Thyroid gland (tissue), 4 donors: ENCODE data around the gene SLC15A1. TPM values are rescaled to one million over a fixed set of nuclear protein-coding genes. Genes with fewer than 3 reads are reported as not detected.
"Not testable (repeated sequence)": the region's sequence is repeated elsewhere in the genome, so short reads cannot be mapped to it uniquely, and the experiment has no call there.

Experiments
- DNase-seq, 2 donors: peaks; one replicate each; pipeline ENCODE4 v3.0.0-alpha.2; 2019
- H3K27ac ChIP-seq, 3 donors: fragments of 200-600 bp; sonication (generic); 1 replicate in 2 of 3; 2 replicates in 1 of 3; pipeline ENCODE4 v1.5.1; 2016 to 2019; ENCODE audit warnings: mild to moderate bottlenecking in 1 of 3, moderate library complexity in 1 of 3
- H3K27me3 ChIP-seq: fragments of 200-600 bp; sonication (generic); one replicate; pipeline ENCODE4 v1.5.1; 2019
- H3K36me3 ChIP-seq, 2 donors: fragments of 200-600 bp; sonication (generic); one replicate each; pipeline ENCODE4 v1.5.1; 2016 to 2019
- H3K4me1 ChIP-seq, 2 donors: fragments of 200-600 bp; sonication (generic); one replicate each; pipeline ENCODE4 v1.5.1; 2017 to 2019
- H3K4me3 ChIP-seq, 3 donors: fragments of 200-600 bp; sonication (generic); replicated peaks in 1 of 3; 1 replicate in 2 of 3; 2 replicates in 1 of 3; pipeline ENCODE4 v1.5.1; 2016; ENCODE audit warnings: mild to moderate bottlenecking in 1 of 3
- H3K9me3 ChIP-seq: fragments of 200-600 bp; sonication (generic); one replicate; pipeline ENCODE4 v1.5.1; 2017
- POLR2A ChIP-seq, 2 donors: fragments of 450-650 bp; IDR thresholded peaks; one replicate each; pipeline ENCODE4 v1.6.1; 2017; ENCODE audit warnings: antibody characterized with exemption in 2 of 2, mild to moderate bottlenecking in 2 of 2, moderate library complexity in 1 of 2
- WGBS, 2 donors: methylation state at CpG; one replicate each; pipeline ENCODE4 v1.1.5; 2017; 5-methylcytosine and 5-hydroxymethylcytosine counted together
- intact Hi-C: fragments of 100-400 bp; cut with DNase I; formaldehyde crosslinking; loops from one replicate; pipeline ENCODE4 v1.15.1; 2023
- total RNA-seq, 4 donors: library from RNA; depleted of rRNA; stranded (reverse); fragments of >200 nt; gene quantifications; one replicate each; pipeline ENCODE4 v1.2.3, GENCODE V29; 2016
- TF ChIP-seq, protein P1 (sequence below), 6 experiments: fragments of 200-600 bp in 3 of 6; fragments of 450-650 bp in 3 of 6; sonication (generic) in 3 of 6; IDR thresholded peaks; one replicate each; pipeline ENCODE4 v1.5.1; 2016 to 2019; ENCODE audit warnings: antibody characterized with exemption in 6 of 6, mild to moderate bottlenecking in 2 of 6, inconsistent platforms in 1 of 6, moderate library complexity in 1 of 6

SLC15A1 gene
- total RNA-seq, 4 donors from 2014 or later, result 0.33 TPM; not detected in 3

DNA sequence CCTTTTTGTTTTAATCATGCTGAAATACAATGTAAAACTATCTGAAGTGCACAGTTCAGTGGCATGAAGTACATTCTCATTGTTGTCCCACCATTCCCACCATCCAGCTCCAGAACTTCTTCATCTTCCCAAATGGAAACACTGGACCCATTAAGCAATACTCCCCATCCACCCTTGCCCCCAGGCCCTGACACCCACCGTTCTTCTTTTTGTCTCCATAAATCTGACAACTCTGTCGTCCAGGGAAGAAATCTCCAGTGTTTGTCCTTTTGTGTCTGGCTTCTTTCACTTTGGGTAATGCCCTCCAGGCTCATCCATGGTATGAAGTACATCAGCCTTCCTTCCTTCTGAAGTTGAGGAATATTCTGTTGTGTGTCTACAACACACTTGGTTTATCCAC, 2.6 kb upstream of the SLC15A1 start:
- no peaks in the 10 kb centered on the region for H3K36me3 ChIP-seq
- no peak overlapping the region for H3K4me3 ChIP-seq
- peaks cover 4 to 14% of the 10 kb centered on the region in 2 donors for H3K4me1 ChIP-seq
- intact Hi-C loops, result no loop called here
- no peaks in the 10 kb centered on the region for H3K27me3 ChIP-seq
- no peak overlapping the region for H3K27ac ChIP-seq
- no peak for DNase-seq
- TF ChIP-seq POLR2A (IDR thresholded peaks at IDR 0.05), result no peak
- TF ChIP-seq, protein P1, sequence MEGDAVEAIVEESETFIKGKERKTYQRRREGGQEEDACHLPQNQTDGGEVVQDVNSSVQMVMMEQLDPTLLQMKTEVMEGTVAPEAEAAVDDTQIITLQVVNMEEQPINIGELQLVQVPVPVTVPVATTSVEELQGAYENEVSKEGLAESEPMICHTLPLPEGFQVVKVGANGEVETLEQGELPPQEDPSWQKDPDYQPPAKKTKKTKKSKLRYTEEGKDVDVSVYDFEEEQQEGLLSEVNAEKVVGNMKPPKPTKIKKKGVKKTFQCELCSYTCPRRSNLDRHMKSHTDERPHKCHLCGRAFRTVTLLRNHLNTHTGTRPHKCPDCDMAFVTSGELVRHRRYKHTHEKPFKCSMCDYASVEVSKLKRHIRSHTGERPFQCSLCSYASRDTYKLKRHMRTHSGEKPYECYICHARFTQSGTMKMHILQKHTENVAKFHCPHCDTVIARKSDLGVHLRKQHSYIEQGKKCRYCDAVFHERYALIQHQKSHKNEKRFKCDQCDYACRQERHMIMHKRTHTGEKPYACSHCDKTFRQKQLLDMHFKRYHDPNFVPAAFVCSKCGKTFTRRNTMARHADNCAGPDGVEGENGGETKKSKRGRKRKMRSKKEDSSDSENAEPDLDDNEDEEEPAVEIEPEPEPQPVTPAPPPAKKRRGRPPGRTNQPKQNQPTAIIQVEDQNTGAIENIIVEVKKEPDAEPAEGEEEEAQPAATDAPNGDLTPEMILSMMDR (IDR thresholded peaks at IDR 0.05), result no peak
- H3K9me3 ChIP-seq, result no peaks in the 10 kb centered on the region
- WGBS, 2 donors, result 80 to 93% methylated on average over 2 of the region's 2 CpGs

DNA sequence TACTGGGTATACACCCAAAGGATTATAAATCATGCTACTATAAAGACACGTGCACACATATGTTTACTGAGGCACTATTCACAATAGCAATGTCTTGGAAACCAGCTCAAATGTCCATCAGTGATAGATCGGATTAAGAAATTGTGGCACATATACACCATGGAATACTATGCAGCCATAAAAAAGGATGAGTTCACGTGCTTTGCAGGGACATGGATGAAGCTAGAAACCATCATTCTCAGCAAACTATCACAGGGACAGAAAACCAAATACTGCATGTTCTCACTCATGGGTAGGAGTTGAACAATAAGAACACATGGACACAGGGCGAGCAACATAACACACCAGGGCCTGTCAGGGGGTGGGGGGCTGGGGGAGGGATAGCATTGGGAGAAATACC, 2.0 kb upstream of the SLC15A1 start:
- H3K4me1 ChIP-seq, result peaks cover 4 to 14% of the 10 kb centered on the region in 2 donors
- H3K27me3 ChIP-seq, H3K27ac ChIP-seq, DNase-seq, H3K4me3 ChIP-seq, H3K9me3 ChIP-seq, H3K36me3 ChIP-seq, intact Hi-C loops: not testable (repeated sequence)
- 91 to 99% methylated on average over 4 of the region's 4 CpGs for WGBS, 2 donors

DNA sequence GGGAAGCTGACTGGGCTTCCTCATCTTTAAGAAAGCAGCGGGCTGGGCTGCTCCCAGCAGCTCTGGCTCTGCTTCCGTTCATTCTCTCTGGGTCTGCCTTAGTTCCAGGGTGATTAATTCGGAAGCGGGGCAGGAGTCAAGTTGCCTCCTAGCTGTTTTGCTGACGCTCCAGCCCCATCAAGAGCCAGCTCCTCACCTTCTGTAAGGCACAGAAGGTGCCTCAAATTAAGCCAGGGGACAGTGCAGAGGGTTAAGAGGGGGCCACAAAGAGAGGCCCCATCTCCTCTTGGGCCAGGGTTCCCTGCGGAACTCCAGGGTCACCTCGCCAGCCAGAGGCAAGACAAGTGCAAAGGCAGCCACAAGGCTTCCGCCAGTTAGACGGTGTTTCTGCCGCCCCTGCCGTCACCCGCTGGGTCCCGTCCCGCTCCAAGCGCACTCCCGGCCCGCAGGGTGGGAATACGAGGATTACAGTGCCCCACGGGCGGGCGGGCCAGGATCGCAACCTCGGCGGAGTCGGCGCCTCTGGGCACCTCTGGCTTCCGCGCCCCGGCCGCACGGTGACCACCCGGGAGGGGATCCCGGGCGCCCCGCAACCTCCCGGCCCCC, 508 bp downstream of the SLC15A1 start:
- peak in 1 of 2 donors; percentile 12 for DNase-seq
- H3K4me1 ChIP-seq, result peaks cover 4 to 14% of the 10 kb centered on the region in 2 donors
- intact Hi-C loops, result no loop called here
- peak overlapping the region in 2 of 3 donors; percentile 10 to 34 for H3K4me3 ChIP-seq
- H3K27ac ChIP-seq, result no peak overlapping the region
- H3K27me3 ChIP-seq, result no peaks in the 10 kb centered on the region
- 24 to 30% methylated on average over 5 to 7 of the region's 36 CpGs for WGBS, 2 donors
- no peaks in the 10 kb centered on the region for H3K36me3 ChIP-seq
- TF ChIP-seq POLR2A (IDR thresholded peaks at IDR 0.05), result no peak
- TF ChIP-seq, protein P1 (IDR thresholded peaks at IDR 0.05), result no peak
- no peaks in the 10 kb centered on the region for H3K9me3 ChIP-seq

DNA sequence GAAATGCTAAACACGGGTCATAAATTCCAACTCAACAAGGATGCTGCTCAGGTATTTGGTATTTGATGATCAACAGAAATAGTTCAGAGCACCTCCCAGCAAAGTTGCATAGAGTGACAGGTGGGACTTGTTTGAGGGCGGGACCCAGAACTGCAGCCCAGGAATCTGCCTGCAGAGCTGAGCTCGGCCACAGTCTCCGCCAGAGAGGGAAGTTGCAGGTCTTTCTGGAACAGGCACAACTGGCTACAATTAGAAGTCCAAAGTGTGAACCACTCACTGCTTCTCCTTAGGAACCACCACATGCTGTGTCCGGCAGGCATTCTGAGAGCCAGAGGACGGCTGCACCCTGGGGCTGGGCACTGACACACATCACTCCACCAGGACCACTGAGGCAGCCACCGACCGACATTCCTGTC, 1.1 kb downstream of the SLC15A1 start:
- WGBS, 2 donors, result 41 to 56% methylated on average over 2 to 8 of the region's 8 CpGs
- no peaks in the 10 kb centered on the region for H3K9me3 ChIP-seq
- peak overlapping the region in 1 of 3 donors; percentile 34 for H3K4me3 ChIP-seq
- TF ChIP-seq POLR2A (IDR thresholded peaks at IDR 0.05), result no peak
- TF ChIP-seq, protein P1 (IDR thresholded peaks at IDR 0.05), result no peak
- no peaks in the 10 kb centered on the region for H3K36me3 ChIP-seq
- H3K27me3 ChIP-seq, result no peaks in the 10 kb centered on the region
- no peak for DNase-seq
- H3K4me1 ChIP-seq, result peaks cover 4 to 14% of the 10 kb centered on the region in 2 donors
- no peak overlapping the region for H3K27ac ChIP-seq
- intact Hi-C loops, result no loop called here

DNA sequence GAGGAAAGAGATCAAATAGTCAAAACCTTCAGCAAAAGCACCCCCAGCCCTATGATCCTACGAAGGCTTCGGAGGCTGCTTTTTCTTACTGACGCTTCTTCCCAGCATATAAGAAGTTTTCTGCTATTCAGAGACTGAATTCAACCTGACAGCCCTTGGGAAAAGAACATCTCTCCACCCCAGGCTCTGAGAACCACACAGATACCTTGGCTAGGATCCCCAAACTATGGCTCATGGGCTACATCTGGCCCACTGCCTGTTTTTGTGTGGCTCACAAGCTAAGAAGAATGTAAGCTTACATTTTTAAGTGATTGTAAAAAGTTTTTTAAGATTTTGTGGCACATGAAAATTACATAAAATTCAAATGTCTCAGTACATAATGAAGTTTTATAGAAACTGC, 3.0 kb downstream of the SLC15A1 start:
- TF ChIP-seq POLR2A (IDR thresholded peaks at IDR 0.05), result no peak
- TF ChIP-seq, protein P1 (IDR thresholded peaks at IDR 0.05), result no peak
- 58 to 77% methylated on average over 3 of the region's 3 CpGs for WGBS, 2 donors

More for the DNA sequence above, 3.0 kb downstream of the SLC15A1 start:
- Histone ChIP-seq H3K27me3 (no peaks in the 10 kb centered on the region), H3K4me3 (no peak overlapping the region), H3K9me3 (no peaks in the 10 kb centered on the region), H3K27ac (no peak overlapping the region), H3K36me3 (no peaks in the 10 kb centered on the region), H3K4me1 (peaks cover 4 to 14% of the 10 kb centered on the region in 2 donors)
- no peak for DNase-seq
- intact Hi-C loops, result no loop called here
